GM12874 (cell line): Measurements from ENCODE around the gene WDR86.

Experiments
- TF ChIP-seq, protein P1 (sequence below): IDR thresholded peaks from 2 replicates; pipeline ENCODE4 v1.5.1; 2011; ENCODE audit warnings: low read depth, mild to moderate bottlenecking, control low read depth, low read length, moderate library complexity; ENCODE audit not compliant: insufficient read depth

WDR86 gene

DNA sequence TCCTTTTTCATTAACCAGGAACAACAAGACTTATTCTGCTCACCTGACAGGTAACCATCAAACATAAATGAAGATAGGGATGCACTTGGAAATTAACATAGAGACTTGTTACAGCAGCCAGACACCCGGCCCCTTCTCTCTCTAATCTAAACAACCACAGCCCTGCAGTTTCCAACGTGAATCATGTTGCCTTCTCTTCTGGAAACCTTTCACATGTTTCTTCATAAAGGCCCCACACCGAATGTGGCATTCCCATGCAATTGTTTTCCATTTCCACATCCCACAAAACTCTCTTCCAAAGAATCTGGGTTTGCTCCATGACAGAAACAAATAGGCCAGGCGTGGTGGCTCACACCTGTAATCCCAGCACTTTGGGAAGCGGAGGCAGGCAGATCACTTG lies 15.0 kb upstream of the WDR86 start:
- TF ChIP-seq, protein P1, sequence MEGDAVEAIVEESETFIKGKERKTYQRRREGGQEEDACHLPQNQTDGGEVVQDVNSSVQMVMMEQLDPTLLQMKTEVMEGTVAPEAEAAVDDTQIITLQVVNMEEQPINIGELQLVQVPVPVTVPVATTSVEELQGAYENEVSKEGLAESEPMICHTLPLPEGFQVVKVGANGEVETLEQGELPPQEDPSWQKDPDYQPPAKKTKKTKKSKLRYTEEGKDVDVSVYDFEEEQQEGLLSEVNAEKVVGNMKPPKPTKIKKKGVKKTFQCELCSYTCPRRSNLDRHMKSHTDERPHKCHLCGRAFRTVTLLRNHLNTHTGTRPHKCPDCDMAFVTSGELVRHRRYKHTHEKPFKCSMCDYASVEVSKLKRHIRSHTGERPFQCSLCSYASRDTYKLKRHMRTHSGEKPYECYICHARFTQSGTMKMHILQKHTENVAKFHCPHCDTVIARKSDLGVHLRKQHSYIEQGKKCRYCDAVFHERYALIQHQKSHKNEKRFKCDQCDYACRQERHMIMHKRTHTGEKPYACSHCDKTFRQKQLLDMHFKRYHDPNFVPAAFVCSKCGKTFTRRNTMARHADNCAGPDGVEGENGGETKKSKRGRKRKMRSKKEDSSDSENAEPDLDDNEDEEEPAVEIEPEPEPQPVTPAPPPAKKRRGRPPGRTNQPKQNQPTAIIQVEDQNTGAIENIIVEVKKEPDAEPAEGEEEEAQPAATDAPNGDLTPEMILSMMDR = no peak

DNA sequence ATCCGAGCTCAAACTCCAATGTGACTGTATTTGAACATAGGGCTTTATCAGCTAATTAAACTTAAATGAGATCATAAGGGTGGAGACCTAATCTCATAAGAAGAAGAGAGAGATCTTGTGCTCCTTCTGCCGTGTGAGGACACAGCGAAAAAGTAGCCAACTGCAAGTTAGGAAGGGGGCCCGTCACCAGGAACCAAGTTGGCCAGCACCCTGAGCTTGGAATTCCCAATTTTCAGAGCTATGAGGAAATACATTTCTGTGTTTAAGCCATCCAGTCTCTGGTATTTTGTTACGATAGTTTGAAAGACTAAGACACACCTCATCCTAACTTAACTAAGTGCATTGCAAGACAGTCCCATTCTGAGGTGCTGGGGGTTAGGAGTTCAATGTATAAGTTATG lies 14.1 kb upstream of the WDR86 start:
- TF ChIP-seq, protein P1 = no peak

DNA sequence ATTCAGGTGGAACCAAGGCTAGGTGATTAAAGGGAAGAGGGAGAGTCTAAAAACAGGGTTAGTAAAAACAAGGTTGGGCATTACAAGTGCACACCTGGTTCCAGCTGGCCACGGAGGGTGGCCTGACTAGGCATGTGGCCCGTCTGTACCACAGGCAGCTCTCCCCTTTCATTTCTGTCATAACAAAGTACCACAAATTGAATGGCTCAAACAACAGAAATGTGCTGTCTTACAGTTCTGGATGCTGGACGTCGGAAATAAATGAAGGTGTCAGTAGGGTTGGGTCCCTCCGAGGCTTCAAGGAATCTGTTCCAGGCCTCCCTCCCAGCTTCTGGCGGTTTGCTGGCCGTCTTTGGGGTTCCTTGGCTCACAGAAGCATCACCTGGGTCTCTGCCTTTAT lies 13.4 kb upstream of the WDR86 start:
- TF ChIP-seq, protein P1 = no peak

DNA sequence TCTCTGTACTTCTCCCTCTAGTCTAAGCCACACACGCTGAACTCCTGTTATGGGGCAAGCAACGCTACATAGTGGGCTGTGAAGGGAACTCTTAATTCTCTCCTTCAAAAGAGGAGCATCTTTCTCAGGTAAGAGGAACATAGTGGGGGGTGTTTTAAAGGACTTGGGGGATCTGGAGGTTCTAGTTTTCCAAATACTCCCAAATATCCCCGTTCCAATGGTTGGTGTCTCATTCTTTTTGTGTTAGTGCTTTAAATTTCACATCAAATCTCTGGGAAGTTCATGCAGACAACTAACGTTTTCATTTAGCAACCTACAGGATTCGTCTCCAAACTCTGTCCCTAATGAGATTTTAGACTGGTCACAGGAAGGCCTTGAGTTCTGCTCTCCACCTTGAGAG lies 12.4 kb upstream of the WDR86 start:
- TF ChIP-seq, protein P1 = no peak

DNA sequence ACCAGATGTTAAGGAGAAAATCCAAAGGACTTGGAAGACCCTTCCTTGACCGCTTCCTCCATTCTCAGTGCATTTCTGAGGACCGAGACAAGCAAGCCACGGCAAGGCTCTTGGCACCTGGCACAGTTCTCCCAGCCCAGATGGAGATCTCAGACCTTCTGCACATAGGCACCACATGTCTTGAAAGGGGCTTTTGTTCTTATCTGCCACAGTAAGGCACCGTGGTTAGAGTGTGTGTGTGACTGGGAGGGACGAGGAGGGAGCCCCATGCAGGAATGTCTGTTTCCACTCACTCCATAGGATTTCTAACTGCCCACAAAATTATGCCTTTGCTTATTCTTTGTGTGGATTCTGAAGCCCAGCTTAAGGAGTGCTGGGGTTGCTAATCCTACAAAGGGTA lies 10.3 kb upstream of the WDR86 start:
- TF ChIP-seq, protein P1 = no peak

DNA sequence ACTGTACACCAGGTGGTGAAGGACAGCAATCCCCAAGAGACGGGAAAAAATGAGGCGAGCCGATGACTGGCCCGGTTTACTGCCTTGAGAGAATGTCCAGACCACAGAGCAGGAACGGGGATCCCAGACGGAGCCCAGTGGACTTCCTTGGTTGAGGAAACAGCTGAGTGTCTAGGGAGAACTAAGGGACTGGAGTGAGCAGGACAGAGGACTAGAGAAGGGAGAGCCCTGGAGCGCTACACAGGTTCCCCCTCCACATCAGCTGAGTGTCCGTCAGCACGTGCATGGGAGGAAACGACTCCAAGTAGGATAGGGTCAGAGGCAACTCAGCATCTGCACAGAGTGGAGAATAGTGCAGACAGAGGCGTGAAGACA lies 7.1 kb upstream of the WDR86 start:
- TF ChIP-seq, protein P1 = no peak

DNA sequence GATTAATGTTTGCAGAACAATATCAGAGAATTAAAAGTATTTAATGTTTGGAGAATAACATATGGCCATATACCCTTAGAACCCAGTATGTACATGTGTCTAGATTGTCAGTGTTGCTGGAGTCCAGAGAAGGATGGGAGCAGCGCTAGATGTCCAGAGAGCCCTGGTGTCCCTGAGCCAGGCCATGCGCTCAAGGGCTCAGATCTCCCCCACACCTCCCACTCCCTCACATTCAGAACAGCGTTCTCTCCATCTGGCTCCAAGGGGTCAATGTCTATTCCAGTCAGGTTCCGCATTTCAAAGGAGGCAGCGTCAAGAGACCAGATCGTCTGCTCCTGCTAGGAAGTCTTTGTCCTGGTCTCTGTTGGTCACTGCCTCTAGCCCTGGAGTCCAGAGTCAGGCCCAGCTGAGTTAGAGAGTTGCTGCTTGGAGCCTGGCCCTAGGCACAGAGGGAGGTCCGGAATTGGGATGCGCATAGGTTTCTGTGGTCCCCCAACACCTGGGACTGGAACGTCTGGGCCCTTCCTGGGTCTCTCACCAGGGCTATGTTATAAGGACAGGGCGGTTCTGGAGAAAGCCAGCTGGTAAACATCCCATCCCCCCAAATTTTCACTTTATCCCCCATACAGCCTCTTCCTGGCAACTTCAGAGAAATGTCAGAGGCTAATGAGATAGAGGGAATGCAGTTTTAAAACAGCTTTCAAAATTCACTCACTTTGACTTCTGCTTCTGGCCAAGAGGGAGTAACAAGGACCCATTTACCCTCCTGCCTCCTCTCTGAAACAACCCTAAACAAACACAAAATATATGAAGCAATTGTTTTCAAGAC lies 6.5 kb upstream of the WDR86 start:
- TF ChIP-seq, protein P1 = no peak
